KMS-11 (cell line): ENCODE data around the gene UACA.

Experiments
- H2AFZ ChIP-seq: fragments of 200-600 bp; sonication (generic); 2 replicates; pipeline ENCODE4 v1.6.1; 2016; ENCODE audit warnings: antibody characterized with exemption, mixed run types, low read depth
- H3K27ac ChIP-seq: fragments of 200-600 bp; sonication (generic); 2 replicates; pipeline ENCODE4 v1.6.1; 2016; ENCODE audit warnings: mild to moderate bottlenecking, mixed run types
- H3K27me3 ChIP-seq: fragments of 200-600 bp; sonication (generic); 2 replicates; pipeline ENCODE4 v1.6.1; 2017; ENCODE audit warnings: mild to moderate bottlenecking, low read depth, mixed run types, moderate library complexity; ENCODE audit not compliant: insufficient read depth
- H3K36me3 ChIP-seq: fragments of 200-600 bp; sonication (generic); 2 replicates; pipeline ENCODE4 v1.6.1; 2017; ENCODE audit warnings: mild to moderate bottlenecking, mixed run types; ENCODE audit not compliant: insufficient read depth
- H3K4me1 ChIP-seq: fragments of 200-600 bp; sonication (generic); 2 replicates; pipeline ENCODE4 v1.6.1; 2016; ENCODE audit warnings: mild to moderate bottlenecking, low read depth, mixed run types; ENCODE audit not compliant: poor library complexity, severe bottlenecking
- H3K4me2 ChIP-seq: fragments of 200-600 bp; sonication (generic); 2 replicates; pipeline ENCODE4 v1.7.0; 2016; ENCODE audit warnings: mild to moderate bottlenecking, mixed run types
- H3K4me3 ChIP-seq: fragments of 200-600 bp; sonication (generic); IDR thresholded peaks from 2 replicates; pipeline ENCODE4 v1.6.1; 2017; ENCODE audit warnings: low read depth, low read length, mixed read lengths; ENCODE audit not compliant: insufficient read depth
- H3K79me2 ChIP-seq: fragments of 200-600 bp; sonication (generic); 2 replicates; pipeline ENCODE4 v1.6.1; 2016; ENCODE audit warnings: low read depth, mixed run types; ENCODE audit not compliant: insufficient read depth
- H3K9ac ChIP-seq: fragments of 200-600 bp; sonication (generic); 2 replicates; pipeline ENCODE4 v1.6.1; 2016; ENCODE audit warnings: mild to moderate bottlenecking, mixed run types
- H4K20me1 ChIP-seq: fragments of 200-600 bp; sonication (generic); 2 replicates; pipeline ENCODE4 v1.6.1; 2016; ENCODE audit warnings: mild to moderate bottlenecking, mixed run types; ENCODE audit not compliant: insufficient read depth
- TF ChIP-seq, protein P1 (sequence below): fragments of 200-600 bp; sonication (generic); conservative IDR thresholded peaks from 2 replicates; pipeline ENCODE4 v1.6.1; 2017; ENCODE audit warnings: low read depth, mild to moderate bottlenecking, antibody characterized with exemption, low read length, moderate library complexity, mixed read lengths

UACA gene

DNA sequence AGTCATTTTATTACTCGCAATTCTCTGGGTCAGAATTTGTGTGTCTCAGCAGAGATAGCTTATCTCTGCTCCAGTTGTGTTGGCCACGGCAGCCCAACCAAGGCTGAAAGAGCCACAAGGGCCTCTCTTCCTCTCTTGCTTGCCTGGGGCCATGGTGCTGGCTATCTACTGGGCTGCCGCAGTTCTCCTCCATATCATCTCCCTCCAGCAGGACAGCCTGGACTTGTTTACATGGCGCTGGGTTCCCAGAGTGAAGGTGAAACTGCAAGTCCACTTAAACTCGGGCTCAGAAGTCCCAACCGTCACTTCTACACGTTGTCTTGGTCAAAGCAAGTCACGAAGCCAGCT lies 134.8 kb downstream of the UACA start:
- Histone ChIP-seq H2AFZ (no peak overlapping the region), H3K79me2 (no peaks in the 10 kb centered on the region), H3K27ac (no peak overlapping the region), H3K4me1 (no peaks in the 10 kb centered on the region), H3K27me3 (no peaks in the 10 kb centered on the region), H3K4me3 (no peak overlapping the region), H4K20me1 (no peaks in the 10 kb centered on the region), H3K9ac (no peak overlapping the region), H3K36me3 (no peaks in the 10 kb centered on the region), H3K4me2 (no peak overlapping the region)
- TF ChIP-seq, protein P1, sequence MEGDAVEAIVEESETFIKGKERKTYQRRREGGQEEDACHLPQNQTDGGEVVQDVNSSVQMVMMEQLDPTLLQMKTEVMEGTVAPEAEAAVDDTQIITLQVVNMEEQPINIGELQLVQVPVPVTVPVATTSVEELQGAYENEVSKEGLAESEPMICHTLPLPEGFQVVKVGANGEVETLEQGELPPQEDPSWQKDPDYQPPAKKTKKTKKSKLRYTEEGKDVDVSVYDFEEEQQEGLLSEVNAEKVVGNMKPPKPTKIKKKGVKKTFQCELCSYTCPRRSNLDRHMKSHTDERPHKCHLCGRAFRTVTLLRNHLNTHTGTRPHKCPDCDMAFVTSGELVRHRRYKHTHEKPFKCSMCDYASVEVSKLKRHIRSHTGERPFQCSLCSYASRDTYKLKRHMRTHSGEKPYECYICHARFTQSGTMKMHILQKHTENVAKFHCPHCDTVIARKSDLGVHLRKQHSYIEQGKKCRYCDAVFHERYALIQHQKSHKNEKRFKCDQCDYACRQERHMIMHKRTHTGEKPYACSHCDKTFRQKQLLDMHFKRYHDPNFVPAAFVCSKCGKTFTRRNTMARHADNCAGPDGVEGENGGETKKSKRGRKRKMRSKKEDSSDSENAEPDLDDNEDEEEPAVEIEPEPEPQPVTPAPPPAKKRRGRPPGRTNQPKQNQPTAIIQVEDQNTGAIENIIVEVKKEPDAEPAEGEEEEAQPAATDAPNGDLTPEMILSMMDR = no peak

DNA sequence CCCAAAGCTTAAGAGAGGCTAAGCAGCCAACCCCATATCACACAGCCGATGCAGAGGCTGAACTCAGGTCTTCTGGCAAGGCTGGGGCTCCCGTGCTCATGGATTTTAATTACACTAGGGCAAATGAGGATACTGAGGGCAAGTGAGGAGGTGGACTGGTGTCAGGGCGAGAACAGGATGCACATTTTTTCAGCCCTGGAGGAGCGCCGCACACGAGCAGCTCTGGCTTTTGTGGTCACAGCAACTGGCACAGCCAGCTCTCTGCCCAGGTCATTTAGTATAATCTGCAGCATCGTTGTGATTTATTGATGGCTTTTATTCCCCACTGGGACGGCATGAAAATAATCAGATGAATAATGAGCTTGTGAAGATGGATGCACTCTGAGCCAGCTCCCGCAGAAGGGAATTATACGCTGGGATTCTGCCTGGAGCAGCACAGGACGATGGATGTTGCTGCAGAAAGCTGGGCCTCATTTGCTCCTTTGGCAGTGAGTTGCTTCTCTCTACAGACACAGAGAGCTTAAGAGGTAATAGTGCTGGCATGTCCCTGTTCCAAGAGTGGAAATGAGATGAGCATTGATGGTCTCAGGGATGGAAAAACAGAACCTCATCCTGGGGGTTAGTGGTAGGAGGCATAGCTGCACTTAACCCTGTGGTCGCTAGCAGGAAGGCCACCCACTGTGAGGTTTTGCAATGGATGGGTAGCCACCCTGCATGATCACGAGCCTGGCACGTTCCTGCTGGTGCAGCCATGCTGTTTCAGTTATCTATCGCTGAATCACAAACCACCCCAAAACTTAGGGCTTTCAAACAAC lies 135.4 kb downstream of the UACA start:
- H3K4me2 ChIP-seq = no peak overlapping the region
- TF ChIP-seq, protein P1 = no peak
- H2AFZ ChIP-seq = no peak overlapping the region
- no peaks in the 10 kb centered on the region for H3K36me3 ChIP-seq
- no peaks in the 10 kb centered on the region for H3K4me1 ChIP-seq
- no peak overlapping the region for H3K9ac ChIP-seq
- H3K27me3 ChIP-seq = no peaks in the 10 kb centered on the region
- H3K79me2 ChIP-seq = no peaks in the 10 kb centered on the region
- no peak overlapping the region for H3K27ac ChIP-seq
- no peak overlapping the region for H3K4me3 ChIP-seq
- no peaks in the 10 kb centered on the region for H4K20me1 ChIP-seq

DNA sequence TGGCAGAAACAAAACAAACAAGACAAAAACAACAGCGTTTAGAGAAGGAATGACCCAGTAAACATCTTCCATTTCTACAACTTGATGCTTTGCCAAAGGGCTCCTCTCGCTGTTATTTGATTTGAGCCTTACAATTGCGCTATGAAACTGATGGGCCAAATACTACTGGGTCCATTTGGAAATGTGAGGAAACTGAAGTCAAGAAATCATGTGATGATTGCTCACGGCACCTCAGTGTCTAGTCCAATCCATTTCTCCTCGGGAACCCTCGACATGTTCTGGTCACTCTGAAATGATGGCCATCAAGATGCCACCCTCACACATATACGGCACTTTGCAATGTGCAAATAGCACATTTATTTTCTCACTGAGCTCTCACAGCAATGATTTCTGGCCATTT lies 136.0 kb downstream of the UACA start:
- Histone ChIP-seq H3K4me2 (no peak overlapping the region), H3K27me3 (no peaks in the 10 kb centered on the region), H4K20me1 (no peaks in the 10 kb centered on the region), H2AFZ (no peak overlapping the region), H3K27ac (no peak overlapping the region), H3K4me3 (no peak overlapping the region), H3K36me3 (no peaks in the 10 kb centered on the region), H3K4me1 (no peaks in the 10 kb centered on the region), H3K9ac (no peak overlapping the region), H3K79me2 (no peaks in the 10 kb centered on the region)
- TF ChIP-seq, protein P1 = no peak

DNA sequence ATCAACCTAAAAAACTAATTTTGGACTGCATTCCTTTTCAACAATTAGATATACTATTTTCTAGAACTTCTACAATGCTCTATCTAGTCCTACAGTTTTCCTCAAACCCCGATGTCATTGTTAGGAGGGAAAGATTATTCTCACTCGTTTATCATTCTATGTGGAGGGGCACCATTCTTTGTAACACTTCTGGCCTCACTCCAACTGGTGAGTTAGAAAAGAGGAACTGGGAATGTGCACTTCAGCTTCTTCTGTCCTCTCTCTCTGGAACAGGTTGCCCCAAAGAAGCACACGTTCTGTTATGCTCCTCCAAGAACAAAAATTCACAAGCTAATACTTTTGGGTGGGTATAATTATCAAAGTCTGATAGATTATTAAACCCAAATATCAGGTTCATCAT lies 137.9 kb downstream of the UACA start:
- no peak overlapping the region for H3K4me2 ChIP-seq
- no peaks in the 10 kb centered on the region for H3K4me1 ChIP-seq
- H3K79me2 ChIP-seq = no peaks in the 10 kb centered on the region
- TF ChIP-seq, protein P1 = no peak
- H4K20me1 ChIP-seq = no peaks in the 10 kb centered on the region
- H3K27me3 ChIP-seq = no peaks in the 10 kb centered on the region
- no peak overlapping the region for H2AFZ ChIP-seq
- no peak overlapping the region for H3K4me3 ChIP-seq
- no peak overlapping the region for H3K27ac ChIP-seq
- H3K9ac ChIP-seq = no peak overlapping the region
- no peaks in the 10 kb centered on the region for H3K36me3 ChIP-seq
